Measurements from ENCODE around the gene PAN3. TPM values are rescaled to one million over a fixed set of nuclear protein-coding genes. Genes with fewer than 3 reads are reported as not detected.

Gene PAN3
- total and polyA plus RNA-seq, 2 of the 8 experiments (the other 6 are each of a cell fraction or from before 2014, with no cell fraction given) = 12.7 to 39.3 TPM

GRCh38 chr13:28116736-28117135 lies 21.6 kb upstream of the PAN3 start:
- Histone ChIP-seq H3K4me1 (replicated peaks in 1 of 4; ENCODE audit: control insufficient read depth in 3 of 4, insufficient read depth in 4 of 4, low read length in 3 of 4) (no peaks in the 10 kb centered on the region), H3K56ac (replicated peaks; ENCODE audit: insufficient read length, low read depth, low read length) (no peak overlapping the region), H4K91ac (replicated peaks; ENCODE audit: insufficient read length, low read length) (no peak overlapping the region), H3K9ac (replicated peaks in 1 of 4; ENCODE audit: extremely low read depth in 1 of 4, low read depth in 3 of 4, low read length in 3 of 4) (no peak overlapping the region), H2AK5ac (ENCODE audit: low read depth, low read length) (no peak overlapping the region), H2BK15ac (ENCODE audit: low read length) (no peak overlapping the region), H2AFZ (ENCODE audit: low read length) (no peak overlapping the region), H3K4me3 (ENCODE audit: extremely low read depth in 1 of 4, insufficient read depth in 2 of 4, low read depth in 3 of 4, low read length in 4 of 4) (no peak overlapping the region), H3K79me2 (ENCODE audit: control insufficient read depth in 1 of 2, insufficient read depth in 2 of 2, low read length in 2 of 2) (no peaks in the 10 kb centered on the region), H3K18ac (ENCODE audit: extremely low read depth, low read length) (no peak overlapping the region), H2BK120ac (replicated peaks; ENCODE audit: low read depth, low read length) (no peak overlapping the region), H3K4ac (replicated peaks; ENCODE audit: insufficient read length, low read depth, low read length) (no peak overlapping the region), H3K4me2 (ENCODE audit: insufficient read depth in 1 of 2, low read depth in 2 of 2, low read length in 2 of 2) (no peak overlapping the region), H4K20me1 (replicated peaks in 1 of 2; ENCODE audit: control insufficient read depth in 1 of 2, insufficient read depth in 2 of 2, low read length in 2 of 2) (no peaks in the 10 kb centered on the region), H3K27ac (ENCODE audit: low read depth, low read length) (no peak overlapping the region), H2BK20ac (ENCODE audit: low read length) (no peak overlapping the region), H3K23me2 (ENCODE audit: low read depth, low read length) (no peaks in the 10 kb centered on the region), H3K79me1 (ENCODE audit: low read depth, low read length) (no peaks in the 10 kb centered on the region), H2BK5ac (ENCODE audit: low read depth, low read length) (no peak overlapping the region), H2BK12ac (ENCODE audit: low read depth, low read length) (no peak overlapping the region), H4K8ac (ENCODE audit: extremely low read depth, insufficient read depth, low read length) (no peak overlapping the region), H3K9me3 (ENCODE audit: insufficient read depth in 2 of 2, low read depth in 1 of 2, low read length in 1 of 2) (no peaks in the 10 kb centered on the region), H3K27me3 (replicated peaks in 1 of 4; ENCODE audit: control insufficient read depth in 3 of 4, extremely low read depth in 1 of 4, insufficient read depth in 3 of 4, low read length in 3 of 4) (no peaks in the 10 kb centered on the region), H3K36me3 (ENCODE audit: control insufficient read depth in 2 of 4, insufficient read depth in 4 of 4, low read length in 3 of 4) (no peaks in the 10 kb centered on the region), H3K14ac (ENCODE audit: insufficient read length) (no peak overlapping the region), H3K23ac (ENCODE audit: insufficient read length) (no peak overlapping the region), H4K5ac (ENCODE audit: insufficient read length, low read depth, low read length) (no peak overlapping the region)
- DNase-seq (ENCODE audit: low read depth in 1 of 2, low spot score in 2 of 2) (no peak), FAIRE-seq (no peak)
- WGBS, 2 experiments (ENCODE audit: extremely low coverage in 1 of 2, insufficient coverage in 1 of 2, insufficient read length in 1 of 2, insufficient replicate concordance in 2 of 2, low coverage in 1 of 2, low lambda C conversion rate in 2 of 2, missing lambda C conversion rate in 1 of 2) = 28% methylated on average over 1 of the region's 1 CpG; no CpG with 5 or more reads in 1 of the 2 experiments
- ChIA-PET POLR2A (ENCODE audit: partially characterized antibody) (no interaction called here), CTCF (ENCODE audit: partially characterized antibody) (interaction anchor here (1.6 kb wide), 1 partner anchor 16 kb away, joined by 3 read pairs; no protein-coding TSS in a partner anchor)
- no peak for TF ChIP-seq JUN (IDR thresholded peaks at IDR 0.05; ENCODE audit: low read depth, low read length)
- no peak for TF ChIP-seq RBBP5 (IDR thresholded peaks at IDR 0.05; ENCODE audit: borderline replicate concordance, low read depth, low read length)
- no peak for TF ChIP-seq TBP (IDR thresholded peaks at IDR 0.05; ENCODE audit: low read depth, low read length)
